HEK293 (cell line): ENCODE data around the gene TTLL9.

Source experiments
- FEZF1 ChIP-seq: fragments of 450-650 bp; formaldehyde crosslinking; IDR thresholded peaks from 2 replicates; pipeline ENCODE4 v1.5.1; 2016; ENCODE audit warnings: missing biosample characterization, missing genetic modification characterization
- GLIS1 ChIP-seq: fragments of 450-650 bp; formaldehyde crosslinking; IDR thresholded peaks from 2 replicates; pipeline ENCODE4 v1.5.1; 2016; ENCODE audit warnings: missing biosample characterization, missing genetic modification characterization
- INSM2 ChIP-seq: fragments of 450-650 bp; formaldehyde crosslinking; IDR thresholded peaks from 2 replicates; pipeline ENCODE4 v1.5.1; 2016; ENCODE audit warnings: missing biosample characterization, missing genetic modification characterization
- KLF1 ChIP-seq: fragments of 450-650 bp; formaldehyde crosslinking; IDR thresholded peaks from 2 replicates; pipeline ENCODE4 v1.5.1; 2016; ENCODE audit warnings: missing biosample characterization, missing genetic modification characterization
- KLF16 ChIP-seq: fragments of 450-650 bp; formaldehyde crosslinking; IDR thresholded peaks from 2 replicates; pipeline ENCODE4 v1.5.1; 2017; ENCODE audit warnings: missing biosample characterization, missing genetic modification characterization
- KLF17 ChIP-seq: fragments of 450-650 bp; formaldehyde crosslinking; IDR thresholded peaks from 2 replicates; pipeline ENCODE4 v1.5.1; 2016; ENCODE audit warnings: missing biosample characterization, missing genetic modification characterization
- KLF8 ChIP-seq: fragments of 450-650 bp; formaldehyde crosslinking; IDR thresholded peaks from 2 replicates; pipeline ENCODE4 v1.5.1; 2016; ENCODE audit warnings: missing biosample characterization, missing genetic modification characterization
- MZF1 ChIP-seq: fragments of 450-650 bp; formaldehyde crosslinking; IDR thresholded peaks from 2 replicates; pipeline ENCODE4 v1.5.1; 2017; ENCODE audit warnings: missing biosample characterization, missing genetic modification characterization, borderline replicate concordance
- PBX3 ChIP-seq: sonication (generic); formaldehyde crosslinking; IDR thresholded peaks from 2 replicates; pipeline ENCODE4 v1.8.1; 2022; ENCODE audit warnings: mild to moderate bottlenecking, moderate library complexity, missing genetic modification reagents
- PRDM10 ChIP-seq: fragments of 450-650 bp; formaldehyde crosslinking; IDR thresholded peaks from 2 replicates; pipeline ENCODE4 v1.5.1; 2016; ENCODE audit warnings: missing biosample characterization, missing genetic modification characterization
- SALL2 ChIP-seq: fragments of 450-650 bp; formaldehyde crosslinking; IDR thresholded peaks from 2 replicates; pipeline ENCODE4 v1.5.0; 2017; ENCODE audit warnings: missing biosample characterization, mild to moderate bottlenecking, missing genetic modification characterization, borderline replicate concordance
- ZBTB8A ChIP-seq: fragments of 450-650 bp; formaldehyde crosslinking; IDR thresholded peaks from 2 replicates; pipeline ENCODE4 v1.5.1; 2016; ENCODE audit warnings: missing biosample characterization, missing genetic modification characterization
- ZNF146 ChIP-seq: fragments of 450-650 bp; formaldehyde crosslinking; IDR thresholded peaks from 2 replicates; pipeline ENCODE4 v1.5.1; 2016; ENCODE audit warnings: missing biosample characterization, missing genetic modification characterization
- ZNF157 ChIP-seq: fragments of 450-650 bp; formaldehyde crosslinking; IDR thresholded peaks from 2 replicates; pipeline ENCODE4 v1.5.1; 2016; ENCODE audit warnings: missing biosample characterization, missing genetic modification characterization
- ZNF174 ChIP-seq: fragments of 450-650 bp; formaldehyde crosslinking; IDR thresholded peaks from 2 replicates; pipeline ENCODE4 v1.5.0; 2017; ENCODE audit warnings: missing biosample characterization, mild to moderate bottlenecking, missing genetic modification characterization
- ZNF18 ChIP-seq: fragments of 450-650 bp; formaldehyde crosslinking; IDR thresholded peaks from 2 replicates; pipeline ENCODE4 v1.5.1; 2016; ENCODE audit warnings: missing biosample characterization, missing genetic modification characterization
- ZNF23 ChIP-seq: fragments of 450-650 bp; formaldehyde crosslinking; IDR thresholded peaks from 2 replicates; pipeline ENCODE4 v1.5.1; 2016; ENCODE audit warnings: missing biosample characterization, missing genetic modification characterization, borderline replicate concordance
- ZNF280C ChIP-seq: fragments of 450-650 bp; formaldehyde crosslinking; IDR thresholded peaks from 2 replicates; pipeline ENCODE4 v1.5.1; 2016; ENCODE audit warnings: missing biosample characterization, missing genetic modification characterization
- ZNF423 ChIP-seq: fragments of 450-650 bp; formaldehyde crosslinking; IDR thresholded peaks from 2 replicates; pipeline ENCODE4 v1.5.1; 2016; ENCODE audit warnings: missing biosample characterization, missing genetic modification characterization
- ZNF501 ChIP-seq: fragments of 450-650 bp; formaldehyde crosslinking; IDR thresholded peaks from 2 replicates; pipeline ENCODE4 v1.5.1; 2016; ENCODE audit warnings: missing biosample characterization, missing genetic modification characterization
- ZNF580 ChIP-seq: fragments of 450-650 bp; formaldehyde crosslinking; IDR thresholded peaks from 2 replicates; pipeline ENCODE4 v1.5.1; 2016; ENCODE audit warnings: missing biosample characterization, missing genetic modification characterization
- ZNF600 ChIP-seq: fragments of 450-650 bp; formaldehyde crosslinking; IDR thresholded peaks from 2 replicates; pipeline ENCODE4 v1.5.1; 2016; ENCODE audit warnings: missing biosample characterization, missing genetic modification characterization
- ZNF629 ChIP-seq: fragments of 450-650 bp; formaldehyde crosslinking; IDR thresholded peaks from 2 replicates; pipeline ENCODE4 v1.5.1; 2017; ENCODE audit warnings: missing biosample characterization, missing genetic modification characterization
- ZNF660 ChIP-seq: fragments of 450-650 bp; IDR thresholded peaks from 2 replicates; pipeline ENCODE4 v1.5.1; 2018; ENCODE audit warnings: missing biosample characterization, mild to moderate bottlenecking, missing genetic modification characterization
- ZNF664 ChIP-seq: fragments of 450-650 bp; formaldehyde crosslinking; IDR thresholded peaks from 2 replicates; pipeline ENCODE4 v1.5.1; 2016; ENCODE audit warnings: missing biosample characterization, missing genetic modification characterization
- ZSCAN18 ChIP-seq: fragments of 450-650 bp; formaldehyde crosslinking; IDR thresholded peaks from 2 replicates; pipeline ENCODE4 v1.5.1; 2016; ENCODE audit warnings: missing biosample characterization, missing genetic modification characterization

Gene TTLL9

GRCh38 chr20:31835977-31836852 lies 34.2 kb upstream of the TTLL9 start (continued):
- TF ChIP-seq ZNF280C (tag by site-specific recombination): no peak
- no peak for TF ChIP-seq ZNF18
- TF ChIP-seq ZNF423 (tag by site-specific recombination): no peak
- peak; percentile 85 for TF ChIP-seq KLF17 (tag by site-specific recombination)
- TF ChIP-seq ZNF580 (tag by site-specific recombination): no peak
- no peak for TF ChIP-seq ZNF23 (tag by site-specific recombination)
- peak; percentile 99 for TF ChIP-seq GLIS1 (tag by site-specific recombination)
- no peak for TF ChIP-seq ZNF664
- no peak for TF ChIP-seq ZNF157
- TF ChIP-seq MZF1: no peak
- TF ChIP-seq ZNF629 (tag by site-specific recombination): peak; percentile 65
- TF ChIP-seq ZNF600 (tag by site-specific recombination): peak; percentile 35; the same call in 1 of the 2 replicates
- 0 out of 2 replicates have a peak, but pooled peaks have one; percentile 10 for TF ChIP-seq KLF1
- TF ChIP-seq ZNF174: no peak
- TF ChIP-seq PRDM10: 0 out of 2 replicates have a peak, but pooled peaks have one; percentile 31
- TF ChIP-seq ZBTB8A (tag by site-specific recombination): no peak
- no peak for TF ChIP-seq SALL2
- TF ChIP-seq INSM2 (tag by site-specific recombination): no peak
- no peak for TF ChIP-seq ZNF660 (tag by site-specific recombination)
- no peak for TF ChIP-seq ZSCAN18
- no peak for TF ChIP-seq FEZF1 (tag by site-specific recombination)
- peak; percentile 52; the same call in 1 of the 2 replicates for TF ChIP-seq KLF8 (tag by site-specific recombination)
- no peak for TF ChIP-seq KLF16 (tag by site-specific recombination)
- TF ChIP-seq ZNF501 (tag by site-specific recombination): no peak
- no peak for TF ChIP-seq PBX3 (CRISPR knock-in tag)
- TF ChIP-seq ZNF146 (tag by site-specific recombination): no peak
